H1 (cell line): Measurements from ENCODE around the gene STK32C. TPM values are rescaled to one million over a fixed set of nuclear protein-coding genes. Genes with fewer than 3 reads are reported as not detected.

ENCODE experiments used
- CTCF ChIA-PET: fragments of 300-600 bp; sonication (Branson Sonifier 250); formaldehyde crosslinking; loops from one replicate; lab custom pipeline; 2021; ENCODE audit not compliant: partially characterized antibody; lab: Charles Lee
- POLR2A ChIA-PET: fragments of 300-600 bp; sonication (Branson Sonifier 250); formaldehyde crosslinking; loops from one replicate; lab custom pipeline; 2021; ENCODE audit warnings: inconsistent platforms; ENCODE audit not compliant: partially characterized antibody; lab: Charles Lee
- DNase-seq, 2 experiments: peaks; one replicate each; pipeline versions ENCODE4 v3.0.0 to v3.0.0-alpha.2; 2010 to 2022; ENCODE audit warnings: low spot score in 2 of 2, low read depth in 1 of 2, mixed read lengths in 1 of 2
- FAIRE-seq: peaks from 2 replicates; lab custom pipeline; 2011; peaks lifted over from hg19 to GRCh38; lab: Jason Lieb, UNC
- H2AFZ ChIP-seq: 2 replicates; pipeline ENCODE4 v1.8.1; 2012; ENCODE audit warnings: low read length, inconsistent platforms
- H2AK5ac ChIP-seq: 2 replicates; pipeline ENCODE4 v1.6.1; 2013; ENCODE audit warnings: low read depth, low read length
- H2BK120ac ChIP-seq: replicated peaks from 2 replicates; pipeline ENCODE3; 2013; ENCODE audit warnings: low read depth, low read length, inconsistent platforms
- H2BK12ac ChIP-seq: 2 replicates; pipeline ENCODE4 v1.6.1; 2013; ENCODE audit warnings: low read depth, low read length
- H2BK15ac ChIP-seq: 2 replicates; pipeline ENCODE4 v1.6.1; 2013; ENCODE audit warnings: low read length
- H2BK20ac ChIP-seq: 2 replicates; pipeline ENCODE4 v1.6.1; 2013; ENCODE audit warnings: low read length
- H2BK5ac ChIP-seq: 2 replicates; pipeline ENCODE4 v1.6.1; 2013; ENCODE audit warnings: low read depth, low read length
- H3K14ac ChIP-seq: 2 replicates; pipeline ENCODE4 v1.6.1; 2013; ENCODE audit warnings: inconsistent platforms; ENCODE audit not compliant: insufficient read length
- H3K18ac ChIP-seq: 2 replicates; pipeline ENCODE4 v1.6.1; 2013; ENCODE audit warnings: low read length; ENCODE audit errors: extremely low read depth
- H3K23ac ChIP-seq: 2 replicates; pipeline ENCODE4 v1.6.1; 2013; ENCODE audit warnings: inconsistent platforms; ENCODE audit not compliant: insufficient read length
- H3K23me2 ChIP-seq: 2 replicates; pipeline ENCODE4 v1.6.1; 2013; ENCODE audit warnings: low read depth, low read length
- H3K27ac ChIP-seq: 2 replicates; pipeline ENCODE4 v1.6.1; 2011; ENCODE audit warnings: low read depth, low read length, inconsistent platforms
- H3K27me3 ChIP-seq, 4 experiments: replicated peaks in 1 of 4; 1 replicate in 1 of 4; 2 replicates in 3 of 4; pipeline versions ENCODE4 v1.6.1 to v1.8.1; 2011 to 2013; ENCODE audit warnings: low read length in 3 of 4, mild to moderate bottlenecking in 3 of 4, inconsistent platforms in 2 of 4, mixed read lengths in 2 of 4, moderate library complexity in 1 of 4; ENCODE audit not compliant: control insufficient read depth in 3 of 4, insufficient read depth in 3 of 4; ENCODE audit errors: extremely low read depth in 1 of 4
- H3K36me3 ChIP-seq, 4 experiments: 2 replicates each; pipeline versions ENCODE4 v1.6.1 to v1.8.1; 2011 to 2013; ENCODE audit warnings: mild to moderate bottlenecking in 4 of 4, low read length in 3 of 4, moderate library complexity in 2 of 4, control low read depth in 1 of 4, inconsistent platforms in 1 of 4; ENCODE audit not compliant: insufficient read depth in 4 of 4, control insufficient read depth in 2 of 4
- H3K4ac ChIP-seq: replicated peaks from 2 replicates; pipeline ENCODE3; 2013; ENCODE audit warnings: low read length, low read depth, mixed read lengths, inconsistent platforms; ENCODE audit not compliant: insufficient read length
- H3K4me1 ChIP-seq, 4 experiments: replicated peaks in 1 of 4; 1 replicate in 1 of 4; 2 replicates in 3 of 4; pipeline versions ENCODE4 v1.6.1 to v1.8.1; 2011 to 2013; ENCODE audit warnings: low read length in 3 of 4, inconsistent platforms in 2 of 4, mixed read lengths in 1 of 4; ENCODE audit not compliant: insufficient read depth in 4 of 4, control insufficient read depth in 3 of 4
- H3K4me2 ChIP-seq, 2 experiments: 2 replicates each; pipeline versions ENCODE4 v1.6.1 to v1.8.1; 2011 to 2013; ENCODE audit warnings: low read depth in 2 of 2, low read length in 2 of 2, control low read depth in 1 of 2, inconsistent platforms in 1 of 2, mild to moderate bottlenecking in 1 of 2; ENCODE audit not compliant: insufficient read depth in 1 of 2
- H3K4me3 ChIP-seq, 4 experiments: fragments of 200-600, 300-600 bp in 1 of 4; sonication (generic), shearing (Covaris generic), sonication (Bioruptor Twin) in 1 of 4; 2 replicates each; pipeline versions ENCODE4 v1.5.1 to v1.8.1; 2011 to 2016; ENCODE audit warnings: low read length in 4 of 4, low read depth in 3 of 4, control low read depth in 2 of 4, inconsistent platforms in 2 of 4, mild to moderate bottlenecking in 2 of 4, mixed read lengths in 1 of 4, moderate library complexity in 1 of 4; ENCODE audit not compliant: insufficient read depth in 2 of 4; ENCODE audit errors: extremely low read depth in 1 of 4
- H3K56ac ChIP-seq: replicated peaks from 2 replicates; pipeline ENCODE3; 2013; ENCODE audit warnings: low read depth, mild to moderate bottlenecking, mixed read lengths, low read length, inconsistent platforms; ENCODE audit not compliant: insufficient read length
- H3K79me1 ChIP-seq: 2 replicates; pipeline ENCODE4 v1.6.1; 2013; ENCODE audit warnings: low read depth, low read length, control low read depth
- H3K79me2 ChIP-seq, 2 experiments: 2 replicates each; pipeline versions ENCODE4 v1.6.1 to v1.8.1; 2012 to 2013; ENCODE audit warnings: low read length in 2 of 2, mild to moderate bottlenecking in 2 of 2, inconsistent platforms in 1 of 2; ENCODE audit not compliant: insufficient read depth in 2 of 2, control insufficient read depth in 1 of 2
- H3K9ac ChIP-seq, 4 experiments: replicated peaks in 1 of 4; 1 replicate in 1 of 4; 2 replicates in 3 of 4; pipeline versions ENCODE4 v1.6.1 to v1.8.1; 2011 to 2013; ENCODE audit warnings: low read depth in 3 of 4, low read length in 3 of 4, control low read depth in 2 of 4, mild to moderate bottlenecking in 2 of 4, moderate library complexity in 2 of 4, inconsistent platforms in 1 of 4; ENCODE audit errors: extremely low read depth in 1 of 4
- H3K9me3 ChIP-seq, 2 experiments: 2 replicates each; pipeline versions ENCODE4 v1.6.1 to v1.8.1; 2012 to 2013; ENCODE audit warnings: mild to moderate bottlenecking in 2 of 2, moderate library complexity in 2 of 2, control low read depth in 1 of 2, inconsistent platforms in 1 of 2, low read depth in 1 of 2, low read length in 1 of 2, mixed read lengths in 1 of 2; ENCODE audit not compliant: insufficient read depth in 2 of 2
- H4K20me1 ChIP-seq, 2 experiments: replicated peaks in 1 of 2; 2 replicates each; pipeline versions ENCODE3 to v1.8.1; 2011 to 2013; ENCODE audit warnings: inconsistent platforms in 2 of 2, low read length in 2 of 2, mild to moderate bottlenecking in 1 of 2; ENCODE audit not compliant: insufficient read depth in 2 of 2, control insufficient read depth in 1 of 2
- H4K5ac ChIP-seq: 2 replicates; pipeline ENCODE4 v1.6.1; 2013; ENCODE audit warnings: low read length, low read depth, mixed read lengths, inconsistent platforms; ENCODE audit not compliant: insufficient read length
- H4K8ac ChIP-seq: 2 replicates; pipeline ENCODE4 v1.8.0; 2013; ENCODE audit warnings: mild to moderate bottlenecking, moderate library complexity, low read length, inconsistent platforms; ENCODE audit not compliant: insufficient read depth; ENCODE audit errors: extremely low read depth
- H4K91ac ChIP-seq: replicated peaks from 2 replicates; pipeline ENCODE3; 2013; ENCODE audit warnings: low read length, mixed read lengths, inconsistent platforms; ENCODE audit not compliant: insufficient read length
- BACH1 ChIP-seq: IDR thresholded peaks from 2 replicates; pipeline ENCODE4 v1.6.1; 2012; ENCODE audit warnings: low read length, improper control_type of control experiment
- BCL11A ChIP-seq, 2 experiments: IDR thresholded peaks; one replicate each; pipeline ENCODE4 v1.6.1; 2011; ENCODE audit warnings: low read depth in 2 of 2, low read length in 2 of 2, mild to moderate bottlenecking in 2 of 2
- BRCA1 ChIP-seq: IDR thresholded peaks from 2 replicates; pipeline ENCODE4 v1.6.1; 2012; ENCODE audit warnings: low read depth, low read length, improper control_type of control experiment
- CHD1 ChIP-seq: IDR thresholded peaks from 2 replicates; pipeline ENCODE4 v1.6.1; 2012; ENCODE audit warnings: low read depth, low read length, improper control_type of control experiment
- GTF2F1 ChIP-seq: IDR thresholded peaks from 2 replicates; pipeline ENCODE4 v1.6.1; 2012; ENCODE audit warnings: low read depth, low read length, improper control_type of control experiment, borderline replicate concordance
- JUND ChIP-seq: IDR thresholded peaks from 2 replicates; pipeline ENCODE4 v1.6.1; 2011; ENCODE audit warnings: mild to moderate bottlenecking, improper control_type of control experiment, low read length
- SP1 ChIP-seq: IDR thresholded peaks from 2 replicates; pipeline ENCODE4 v1.6.1; 2011; ENCODE audit warnings: low read depth, low read length
- SP2 ChIP-seq: IDR thresholded peaks from 2 replicates; pipeline ENCODE4 v1.6.1; 2012; ENCODE audit warnings: mild to moderate bottlenecking, low read length, inconsistent platforms
- TBP ChIP-seq: IDR thresholded peaks from 2 replicates; pipeline ENCODE4 v1.6.1; 2011; ENCODE audit warnings: low read depth, low read length, improper control_type of control experiment
- USF2 ChIP-seq: IDR thresholded peaks from 2 replicates; pipeline ENCODE4 v1.6.1; 2011; ENCODE audit warnings: low read length, improper control_type of control experiment
- YY1 ChIP-seq: IDR thresholded peaks from 2 replicates; pipeline ENCODE4 v1.6.1; 2011; ENCODE audit warnings: low read depth, mild to moderate bottlenecking, low read length
- WGBS, 2 experiments: shearing (Covaris generic) in 1 of 2; methylation state at CpG; one replicate each; pipeline versions ENCODE4 v1.1.6 to v1.1.7; 2013 to 2015; ENCODE audit warnings: low lambda C conversion rate in 2 of 2, mixed read lengths in 2 of 2, inconsistent platforms in 1 of 2, low coverage in 1 of 2, missing lambda C conversion rate in 1 of 2; ENCODE audit not compliant: insufficient replicate concordance in 2 of 2, insufficient coverage in 1 of 2, insufficient read length in 1 of 2; ENCODE audit errors: extremely low coverage in 1 of 2, missing lambda C conversion rate in 1 of 2; 5-methylcytosine and 5-hydroxymethylcytosine counted together
- polyA plus RNA-seq, 7 experiments: library from polyadenylated mRNA; depleted of rRNA in 3 of 7; stranded (reverse) in 5 of 7; unstranded in 2 of 7; fragments of >200 nt in 5 of 7; fragments of 200-250 nt in 2 of 7; gene quantifications; 1 replicate in 5 of 7; 2 replicates in 1 of 7; 4 replicates in 1 of 7; pipeline versions ENCODE4 v1.2.1 to v1.2.3, GENCODE V29; 2011 to 2013; ENCODE audit warnings: missing spikeins in 2 of 7, mixed read lengths in 2 of 7
- total RNA-seq: library from RNA; stranded (reverse); fragmentation: NEBNext Ultra II Directional; extraction: Animal tissue kit (Norgen Biotek cat#: 25700); gene quantifications from 2 replicates; pipeline ENCODE4 v1.2.1, GENCODE V29; 2021
- TF ChIP-seq, protein P1 (sequence below): IDR thresholded peaks from 2 replicates; pipeline ENCODE4 v1.6.1; 2012; ENCODE audit warnings: inconsistent platforms
- TF ChIP-seq, protein P2 (sequence below): IDR thresholded peaks from 2 replicates; pipeline ENCODE4 v1.6.1; 2012; ENCODE audit warnings: inconsistent platforms

STK32C gene
- total and polyA plus RNA-seq, 2 of the 8 experiments (the other 6 are each of a cell fraction or from before 2014, with no cell fraction given), result 10.6 to 15.6 TPM

DNA sequence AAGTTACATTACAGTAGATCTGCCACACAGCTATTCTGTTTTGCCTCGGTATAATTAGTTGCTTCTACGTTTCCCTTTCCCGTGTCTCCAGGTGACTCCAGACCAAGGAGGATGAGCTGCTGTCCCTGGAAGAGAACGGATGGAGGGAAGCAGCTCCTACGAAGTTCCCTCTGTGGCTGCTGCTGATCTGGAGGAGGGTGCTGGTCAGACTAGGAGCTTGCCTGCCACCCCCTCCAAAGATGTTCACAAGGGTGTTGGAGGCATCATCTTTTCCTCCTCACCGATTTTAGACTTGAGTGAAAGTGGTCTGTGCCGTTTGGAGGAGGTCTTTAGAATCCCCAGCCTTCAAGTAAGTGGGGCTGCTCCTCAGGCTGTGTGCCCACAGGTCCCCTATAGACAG, 25.6 kb upstream of the STK32C start:
- ChIA-PET POLR2A (no interaction called here), CTCF (interaction anchor here (0.6 to 1.2 kb wide), 5 partner anchors 19 to 311 kb away, joined by 3 to 5 read pairs (median 4); no protein-coding TSS in a partner anchor)
- H3K79me2 ChIP-seq, result peaks cover 4 to 28% of the 10 kb centered on the region in 2 experiments
- no peak overlapping the region for H2BK120ac ChIP-seq
- no peak overlapping the region for H3K14ac ChIP-seq
- no peak overlapping the region for H3K9ac ChIP-seq
- no peaks in the 10 kb centered on the region for H3K9me3 ChIP-seq
- H3K4me3 ChIP-seq, result no peak overlapping the region
- H2BK5ac ChIP-seq, result no peak overlapping the region
- 0 out of 7 replicates have a peak, but pooled peaks cover 0 to 3% (median 0%) of the 10 kb centered on the region in 4 experiments for H3K27me3 ChIP-seq
- no peak overlapping the region for H3K4ac ChIP-seq
- H2AK5ac ChIP-seq, result no peak overlapping the region
- no peak overlapping the region for H3K23ac ChIP-seq
- peaks cover 5 to 16% (median 6%) of the 10 kb centered on the region in 4 experiments for H3K4me1 ChIP-seq
- H2BK12ac ChIP-seq, result no peak overlapping the region; the same call in 1 of the 2 replicates
- no peak overlapping the region; a peak in 1 of 4 replicates for H3K4me2 ChIP-seq
- H3K79me1 ChIP-seq, result no peaks in the 10 kb centered on the region; the same call in 1 of the 2 replicates
- H3K23me2 ChIP-seq, result peaks cover 9% of the 10 kb centered on the region
- H3K56ac ChIP-seq, result no peak overlapping the region
- no peak overlapping the region for H4K8ac ChIP-seq
- FAIRE-seq, result no peak
- H3K18ac ChIP-seq, result no peak overlapping the region
- no peak overlapping the region for H4K5ac ChIP-seq
- no peaks in the 10 kb centered on the region for H3K36me3 ChIP-seq
- no peak for DNase-seq
- peak overlapping the region; percentile 99; the same call in 1 of the 2 replicates for H2BK15ac ChIP-seq
- H4K91ac ChIP-seq, result no peak overlapping the region
- no peak overlapping the region for H2BK20ac ChIP-seq
- 82% methylated on average over 7 of the region's 7 CpGs; no CpG with 5 or more reads in 1 of the 2 experiments for WGBS, 2 experiments
- no peak overlapping the region for H3K27ac ChIP-seq
- H4K20me1 ChIP-seq, result no peaks in the 10 kb centered on the region
- TF ChIP-seq, protein P1, sequence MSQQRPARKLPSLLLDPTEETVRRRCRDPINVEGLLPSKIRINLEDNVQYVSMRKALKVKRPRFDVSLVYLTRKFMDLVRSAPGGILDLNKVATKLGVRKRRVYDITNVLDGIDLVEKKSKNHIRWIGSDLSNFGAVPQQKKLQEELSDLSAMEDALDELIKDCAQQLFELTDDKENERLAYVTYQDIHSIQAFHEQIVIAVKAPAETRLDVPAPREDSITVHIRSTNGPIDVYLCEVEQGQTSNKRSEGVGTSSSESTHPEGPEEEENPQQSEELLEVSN, result no peak
- TF ChIP-seq USF2 (no peak), CHD1 (no peak), GTF2F1 (no peak), JUND (no peak), BCL11A (IDR thresholded peaks at IDR 0.05; ENCODE audit: low read depth in 2 of 2, low read length in 2 of 2) (no peak), TBP (no peak), SP1 (no peak), SP2 (no peak), BRCA1 (no peak), BACH1 (no peak), YY1 (no peak)
- TF ChIP-seq, protein P2, sequence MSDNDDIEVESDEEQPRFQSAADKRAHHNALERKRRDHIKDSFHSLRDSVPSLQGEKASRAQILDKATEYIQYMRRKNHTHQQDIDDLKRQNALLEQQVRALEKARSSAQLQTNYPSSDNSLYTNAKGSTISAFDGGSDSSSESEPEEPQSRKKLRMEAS, result no peak
- H2AFZ ChIP-seq, result no peak overlapping the region
